ENCODE data around the gene GET3. TPM values are rescaled to one million over a fixed set of nuclear protein-coding genes. Genes with fewer than 3 reads are reported as not detected.

The GET3 gene
- total and polyA plus RNA-seq, 4 donors: 22.8 to 44.1 (median 27.2) TPM

GRCh38 chr19:12778017-12778904 is 41.0 kb downstream of the GET3 start (continued):
- TF ChIP-seq TAF1 (conservative IDR thresholded peaks at IDR 0.05) (no peak), HNF4G (IDR thresholded peaks at IDR 0.05) (no peak), ATF3 (IDR thresholded peaks at IDR 0.05) (no peak), FOXA2 (IDR thresholded peaks at IDR 0.05) (no peak)

GRCh38 chr19:12778905-12779161 is 41.5 kb downstream of the GET3 start:
- Histone ChIP-seq H3K27ac (ENCODE audit: low read depth in 1 of 2, low read length in 2 of 2) (peak overlapping the region; percentile 90 to 93), H3K9me3 (ENCODE audit: control insufficient read depth in 4 of 4, low read length in 3 of 4) (no peaks in the 10 kb centered on the region), H3K27me3 (ENCODE audit: control insufficient read depth in 4 of 4, insufficient read depth in 4 of 4, low read length in 3 of 4) (no peaks in the 10 kb centered on the region), H3K4me1 (ENCODE audit: control insufficient read depth in 4 of 4, insufficient read depth in 4 of 4, low read length in 3 of 4) (peaks cover 18 to 41% (median 31%) of the 10 kb centered on the region in 4 donors), H3K9ac (ENCODE audit: low read depth in 1 of 2, low read length in 2 of 2) (peak overlapping the region; percentile 4 to 72), H3K36me3 (ENCODE audit: control insufficient read depth in 4 of 4, insufficient read depth in 3 of 4, low read depth in 1 of 4, low read length in 3 of 4) (peaks cover 0 to 2% (median 0%) of the 10 kb centered on the region in 4 donors), H3K4me3 (ENCODE audit: low read depth in 1 of 3, low read length in 3 of 3) (peak overlapping the region in 1 of 3 donors; percentile 1)
- WGBS: 62% methylated on average over 6 of the region's 6 CpGs
- no peak for TF ChIP-seq HNF4G (IDR thresholded peaks at IDR 0.05)
- no peak for TF ChIP-seq SP1 (IDR thresholded peaks at IDR 0.05)
- TF ChIP-seq TAF1 (conservative IDR thresholded peaks at IDR 0.05): no peak
- no peak for TF ChIP-seq ATF3 (IDR thresholded peaks at IDR 0.05)
- TF ChIP-seq JUND (IDR thresholded peaks at IDR 0.05): no peak
- no peak for TF ChIP-seq GABPA (IDR thresholded peaks at IDR 0.05 in 1 of 2, conservative IDR thresholded peaks at IDR 0.05 in 1 of 2)
- no peak for TF ChIP-seq REST (IDR thresholded peaks at IDR 0.05)
- TF ChIP-seq ZBTB33 (IDR thresholded peaks at IDR 0.05): no peak
- no peak for DNase-seq (ENCODE audit: low spot score)

GRCh38 chr19:12779162-12779993 is 42.1 kb downstream of the GET3 start:
- H3K4me3 ChIP-seq (ENCODE audit: low read depth in 1 of 3, low read length in 3 of 3): no peak overlapping the region
- no peaks in the 10 kb centered on the region for H3K27me3 ChIP-seq (ENCODE audit: control insufficient read depth in 4 of 4, insufficient read depth in 4 of 4, low read length in 3 of 4)
- H3K9me3 ChIP-seq (ENCODE audit: control insufficient read depth in 4 of 4, low read length in 3 of 4): no peaks in the 10 kb centered on the region
- 65% methylated on average over 15 of the region's 15 CpGs for WGBS
- peak overlapping the region; percentile 90 to 93 for H3K27ac ChIP-seq (ENCODE audit: low read depth in 1 of 2, low read length in 2 of 2)
- no peak overlapping the region for H3K9ac ChIP-seq (ENCODE audit: low read depth in 1 of 2, low read length in 2 of 2)
- peaks cover 18 to 42% (median 31%) of the 10 kb centered on the region in 4 donors for H3K4me1 ChIP-seq (ENCODE audit: control insufficient read depth in 4 of 4, insufficient read depth in 4 of 4, low read length in 3 of 4)
- no peaks in the 10 kb centered on the region for H3K36me3 ChIP-seq (ENCODE audit: control insufficient read depth in 4 of 4, insufficient read depth in 3 of 4, low read depth in 1 of 4, low read length in 3 of 4)
- DNase-seq (ENCODE audit: low spot score): no peak
- TF ChIP-seq NR2F2 (IDR thresholded peaks at IDR 0.05) (no peak), CTCF (IDR thresholded peaks at IDR 0.05; ENCODE audit: low read depth, low read length, missing input control) (no peak), RAD21 (IDR thresholded peaks at IDR 0.05) (no peak), FOXA1 (IDR thresholded peaks at IDR 0.05) (no peak), TAF1 (conservative IDR thresholded peaks at IDR 0.05) (no peak), HNF4A (conservative IDR thresholded peaks at IDR 0.05) (peak in 1 of 2 donors; percentile 19), ZBTB33 (IDR thresholded peaks at IDR 0.05) (no peak)

Data from liver (tissue), 9 donors.